SU-DHL-6 (cell line): ENCODE results near the gene CCER1.

Source experiments
- CTCF ChIP-seq: fragments of 200-600 bp; sonication (generic); IDR thresholded peaks from one replicate; pipeline ENCODE4 v1.5.1; 2017; ENCODE audit warnings: antibody characterized with exemption, mild to moderate bottlenecking, low read length, moderate library complexity; ENCODE audit not compliant: insufficient read depth, poor library complexity, severe bottlenecking
- EZH2phosphoT487 ChIP-seq: fragments of 200-600 bp; sonication (generic), shearing (Covaris generic); conservative IDR thresholded peaks from 2 replicates; pipeline ENCODE4 v1.6.1; 2018; ENCODE audit warnings: mild to moderate bottlenecking, antibody characterized with exemption, low read length, moderate library complexity, mixed read lengths

- TF ChIP-seq CTCF (peak; percentile 30), EZH2phosphoT487 (no peak)
Observed at GRCh38 chr12:90909069-90909770, 45.8 kb downstream of the CCER1 start.
